CD4-positive, alpha-beta T cell treated with Interleukin-17A for 4 hours (primary cell): ENCODE measurements around the gene EFNB1.
"Not testable (repeated sequence)": the region's sequence is repeated elsewhere in the genome, so short reads cannot be mapped to it uniquely, and the experiment has no call there.

Experiments used
- DNase-seq: peaks from one replicate; pipeline ENCODE4 v3.0.0-alpha.2; 2020; ENCODE audit warnings: mixed read lengths

Gene EFNB1

DNA sequence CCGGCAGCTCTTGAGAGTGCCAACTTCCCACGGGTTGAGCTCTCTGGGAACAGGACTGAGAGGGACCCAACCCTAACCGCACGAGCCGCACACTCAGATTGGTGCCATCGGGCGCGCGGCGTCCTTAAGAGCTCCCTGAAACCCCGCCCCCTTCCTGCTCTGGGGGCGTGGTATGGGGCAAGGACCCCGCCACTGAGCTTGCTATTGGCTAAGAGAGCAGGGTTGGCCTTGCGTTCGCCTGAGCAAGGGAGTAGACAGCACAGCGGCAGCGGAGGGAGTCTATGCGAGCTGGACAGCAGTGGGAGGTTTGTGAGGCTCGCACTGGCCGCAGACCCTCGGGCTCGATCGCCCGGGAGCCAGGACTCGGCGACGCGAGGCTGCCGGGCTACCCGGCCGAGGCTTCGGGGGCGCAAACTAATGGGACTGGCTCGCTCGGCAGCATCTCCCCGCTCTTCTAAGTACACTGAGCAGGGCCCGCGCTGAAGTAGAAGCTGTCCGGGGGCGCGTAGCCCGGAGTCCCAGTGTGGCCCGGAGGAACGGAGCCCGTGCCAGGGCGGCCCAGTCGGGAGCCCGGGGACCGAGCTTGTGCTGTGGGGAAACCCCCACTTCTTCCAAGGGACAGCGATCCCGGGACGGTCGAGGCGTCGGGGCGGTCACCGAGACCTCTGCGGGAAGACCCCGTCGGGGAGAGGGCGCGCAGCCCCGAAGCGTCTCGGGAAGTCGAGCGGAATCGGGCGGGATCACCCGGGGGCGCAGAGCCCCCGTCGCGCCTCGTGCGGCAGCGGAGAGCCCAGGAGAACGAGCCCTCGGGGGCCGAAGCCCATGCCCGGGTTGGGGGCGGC, at the start of gene EFNB1:
Gene EFNB1, plus strand, starts transcription at position 282 of the 842 bp plus-strand sequence. CDS start 756 bp downstream, outside the sequence.
- DNase-seq = peak; percentile 85

DNA sequence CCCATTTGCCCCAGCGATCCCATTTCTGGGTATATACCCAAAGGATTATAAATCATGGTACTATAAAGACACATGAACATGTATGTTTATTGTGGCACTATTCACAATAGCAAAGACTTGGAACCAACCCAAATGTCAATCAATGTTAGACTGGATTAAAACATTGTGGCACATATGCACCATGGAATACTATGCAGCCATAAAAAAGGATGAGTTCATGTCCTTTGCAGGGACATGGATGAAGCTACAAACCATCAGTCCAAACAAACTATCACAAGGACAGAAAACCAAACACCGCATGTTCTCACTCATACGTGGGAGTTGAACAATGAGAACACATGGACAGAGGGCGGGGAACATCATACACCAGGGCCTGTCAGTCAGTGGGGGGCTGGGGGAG, 47.5 kb upstream of the EFNB1 start:
- DNase-seq = not testable (repeated sequence)

- no peak for DNase-seq
Observed at GRCh38 chrX:68784816-68785215, 44.0 kb upstream of the EFNB1 start.

DNA sequence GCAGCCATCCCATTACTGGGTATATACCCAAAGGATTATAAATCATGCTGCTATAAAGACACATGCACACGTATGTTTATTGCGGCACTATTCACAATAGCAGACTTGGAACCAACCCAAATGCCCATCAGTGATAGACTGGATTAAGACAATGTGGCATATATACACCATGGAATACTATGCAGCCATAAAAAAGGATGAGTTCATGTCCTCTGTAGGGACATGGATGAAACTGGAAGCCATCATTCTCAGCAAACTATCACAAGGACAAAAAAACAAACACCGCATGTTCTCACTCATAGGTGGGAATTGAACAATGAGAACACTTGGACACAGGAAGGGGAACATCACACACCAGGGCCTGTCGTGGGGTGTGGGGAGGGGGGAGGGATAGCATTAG, 42.2 kb upstream of the EFNB1 start:
- not testable (repeated sequence) for DNase-seq

DNA sequence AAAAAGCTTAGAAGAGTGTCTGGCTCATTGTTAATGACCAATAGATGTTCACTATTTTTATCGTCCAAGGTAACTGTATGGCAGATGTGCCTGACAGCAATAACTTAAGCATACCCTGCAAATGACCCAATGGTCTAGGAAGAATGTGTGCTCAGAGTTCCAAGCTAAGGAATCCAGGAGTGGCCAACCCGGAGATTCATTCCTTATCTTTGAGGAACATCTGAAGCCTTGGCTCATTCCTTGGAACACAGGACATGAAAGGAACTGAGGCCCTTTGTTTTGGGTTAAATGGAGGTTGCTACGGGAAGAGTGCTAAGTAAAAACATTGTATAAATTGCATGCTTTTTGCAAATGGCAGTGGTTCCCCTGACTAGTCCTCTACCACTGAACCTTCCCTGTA, 38.9 kb upstream of the EFNB1 start:
- DNase-seq = no peak

GRCh38 chrX:68792083-68792482, 36.7 kb upstream of the EFNB1 start:
- no peak for DNase-seq

DNA sequence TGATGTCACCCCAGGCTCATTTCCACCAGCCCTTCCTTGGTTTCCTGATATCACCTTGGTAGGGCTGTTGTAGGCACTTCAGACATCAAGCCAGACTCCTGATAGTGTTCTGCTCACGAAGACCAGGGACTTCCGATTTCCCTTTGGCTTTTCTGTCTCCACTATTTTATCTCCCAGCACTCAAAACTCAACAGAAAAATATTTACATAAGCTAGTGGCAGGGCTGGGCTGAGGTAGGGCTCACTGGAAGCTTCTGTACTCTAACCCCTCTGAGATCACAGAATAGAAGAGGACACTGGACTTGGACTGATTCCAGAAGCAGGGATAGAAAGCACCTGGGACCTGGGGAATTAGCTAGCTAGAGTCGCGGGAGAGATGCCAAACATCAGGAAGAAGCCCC, 34.4 kb upstream of the EFNB1 start:
- DNase-seq = no peak

DNA sequence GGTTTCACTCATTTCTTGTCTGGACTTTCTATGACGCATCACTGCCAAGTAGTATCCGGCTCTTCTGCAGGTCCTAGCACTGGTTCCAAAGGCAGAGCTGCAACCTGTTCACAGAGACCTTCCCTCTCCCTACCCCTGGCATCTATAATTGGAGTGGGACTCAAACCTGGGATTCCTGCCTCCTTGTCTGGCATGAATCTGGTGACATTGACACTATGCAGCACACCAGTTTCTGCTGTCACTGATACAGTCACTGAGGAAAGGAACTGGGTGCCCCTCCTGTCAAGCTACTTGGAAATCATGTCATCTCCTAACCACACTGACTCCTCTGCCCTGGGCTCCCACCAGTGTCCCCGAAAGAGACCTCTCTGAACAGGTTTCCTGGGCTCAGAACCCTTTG, 33.1 kb upstream of the EFNB1 start:
- no peak for DNase-seq

DNA sequence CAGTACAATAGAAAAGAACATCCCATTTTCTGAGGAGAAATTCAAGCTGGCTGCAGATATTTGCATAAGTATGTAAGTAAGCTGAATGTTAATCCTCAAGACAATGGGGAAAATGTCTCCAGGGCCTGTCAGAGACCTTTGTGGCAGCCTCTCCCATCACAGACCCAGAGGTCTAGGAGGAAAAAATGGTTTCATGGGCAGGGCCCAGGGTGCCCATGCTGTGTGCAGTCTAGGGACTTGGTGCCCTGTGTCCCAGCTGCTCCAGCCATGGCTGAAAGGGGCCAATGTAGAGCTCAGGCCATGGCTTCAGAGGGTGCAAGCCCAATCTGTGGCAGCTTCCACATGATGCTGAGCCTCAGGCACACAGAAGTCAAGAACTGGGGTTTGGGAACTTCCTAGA, 30.4 kb upstream of the EFNB1 start:
- DNase-seq = not testable (repeated sequence)

DNA sequence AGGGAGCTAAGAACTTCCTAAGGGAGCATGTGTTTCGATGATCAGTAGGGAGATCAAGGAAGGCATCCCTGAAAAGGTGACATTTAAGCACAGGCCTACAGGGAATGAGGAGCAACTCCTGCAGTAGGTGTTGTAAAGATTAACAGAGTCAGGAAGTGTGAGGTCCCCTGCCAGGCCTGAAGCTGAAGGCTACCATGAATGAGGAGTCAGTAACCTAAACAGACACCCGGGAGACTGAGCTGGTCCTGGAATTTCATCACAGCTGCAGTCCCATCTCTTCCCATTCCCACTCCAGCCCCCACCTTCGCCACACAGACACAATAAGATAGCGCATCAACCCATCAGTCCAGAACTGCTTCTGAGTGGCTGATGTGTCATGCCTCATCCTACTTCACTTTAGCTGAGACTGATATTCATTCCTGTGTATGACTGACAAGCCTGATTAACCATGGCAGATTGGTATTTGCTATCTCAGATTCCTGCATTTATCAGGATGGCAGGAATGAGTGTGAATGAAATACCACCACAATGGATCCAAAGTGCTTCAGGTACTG, 27.0 kb upstream of the EFNB1 start:
- DNase-seq = no peak

DNA sequence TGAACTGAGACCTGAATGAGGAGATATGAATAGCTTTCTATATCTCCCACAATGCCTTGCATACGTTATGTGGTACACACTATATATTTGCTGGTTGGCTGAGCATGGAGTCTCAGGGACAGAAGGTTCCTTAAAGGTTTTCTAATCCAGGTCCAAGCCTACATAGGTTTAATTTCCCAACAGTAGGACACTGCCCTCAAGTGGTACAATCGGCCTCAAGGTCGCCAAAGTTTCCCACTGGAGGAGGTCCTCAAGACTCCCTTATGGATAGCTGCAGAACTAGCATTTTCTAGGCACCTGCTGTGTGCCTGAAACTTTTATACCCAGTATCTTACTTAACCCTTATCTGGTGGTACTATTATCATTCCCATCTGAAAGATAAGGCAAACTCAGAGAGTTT, 21.0 kb upstream of the EFNB1 start:
- no peak for DNase-seq

- no peak for DNase-seq
Observed at GRCh38 chrX:68808686-68809357, 20.0 kb upstream of the EFNB1 start.

- DNase-seq = no peak
Observed at GRCh38 chrX:68820476-68821110, 8.2 kb upstream of the EFNB1 start.

DNA sequence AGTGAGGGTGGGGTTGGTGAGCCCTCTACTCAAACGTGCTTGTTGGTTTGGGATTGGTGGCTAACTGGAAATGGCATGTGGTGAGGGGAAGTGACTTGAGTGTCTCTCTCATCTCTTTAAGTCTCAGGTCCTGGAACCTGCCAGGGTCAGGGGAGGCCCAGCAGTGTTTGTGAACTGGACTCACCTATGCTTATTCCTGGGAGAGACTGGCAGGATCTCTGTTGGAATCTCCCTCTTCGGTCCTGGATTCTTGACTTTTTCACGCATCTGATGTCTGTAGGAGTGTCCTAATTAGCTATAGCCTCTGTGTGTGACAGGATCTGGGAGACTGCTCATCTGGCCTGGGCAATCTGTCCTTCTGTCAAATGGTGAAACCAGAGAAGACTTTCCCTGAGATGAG, 7.2 kb upstream of the EFNB1 start:
- DNase-seq = no peak

DNA sequence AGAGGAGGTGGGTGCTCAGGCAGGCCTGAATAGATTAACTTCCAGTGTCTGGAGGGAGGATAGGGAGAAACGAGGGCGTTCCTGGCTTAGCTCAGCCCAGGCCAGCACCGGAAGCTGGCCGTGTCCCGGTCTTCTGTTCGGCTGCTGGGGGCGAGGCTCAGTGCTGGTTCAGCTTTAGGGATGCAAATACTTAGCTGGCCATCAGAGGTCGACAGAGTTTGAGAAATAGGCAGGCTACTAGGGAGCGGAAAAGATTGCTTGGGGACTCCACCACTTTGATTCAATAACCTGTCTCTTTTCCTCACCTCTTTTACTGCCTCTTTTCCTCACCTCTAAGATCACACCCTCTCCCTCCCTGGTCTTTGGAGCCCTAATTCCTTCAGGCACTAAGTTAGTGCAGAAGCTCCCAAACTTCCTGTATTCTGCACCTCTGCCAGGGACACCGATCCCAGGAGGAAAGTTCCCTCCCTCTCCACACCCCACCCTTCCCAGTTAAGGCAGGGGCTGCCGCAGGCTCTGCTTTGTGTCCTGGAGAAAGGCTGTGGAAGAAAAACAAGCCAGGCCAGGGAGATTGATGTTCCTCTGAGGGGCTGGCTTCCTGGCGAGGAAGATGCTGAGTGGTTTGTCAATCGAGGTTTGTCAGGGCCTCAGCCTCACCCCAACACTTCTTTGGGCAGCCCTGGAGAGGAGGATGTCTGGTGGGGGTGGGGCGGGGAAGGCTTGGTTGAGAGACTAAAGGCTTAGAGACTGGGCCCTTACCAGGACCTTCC, 6.0 kb upstream of the EFNB1 start:
- peak; percentile 19 for DNase-seq

GRCh38 chrX:68823413-68824151, 5.2 kb upstream of the EFNB1 start:
- DNase-seq = no peak

GRCh38 chrX:68824152-68824433, 4.7 kb upstream of the EFNB1 start:
- no peak for DNase-seq

- DNase-seq = no peak
Observed at GRCh38 chrX:68824565-68825125, 4.2 kb upstream of the EFNB1 start.

DNA sequence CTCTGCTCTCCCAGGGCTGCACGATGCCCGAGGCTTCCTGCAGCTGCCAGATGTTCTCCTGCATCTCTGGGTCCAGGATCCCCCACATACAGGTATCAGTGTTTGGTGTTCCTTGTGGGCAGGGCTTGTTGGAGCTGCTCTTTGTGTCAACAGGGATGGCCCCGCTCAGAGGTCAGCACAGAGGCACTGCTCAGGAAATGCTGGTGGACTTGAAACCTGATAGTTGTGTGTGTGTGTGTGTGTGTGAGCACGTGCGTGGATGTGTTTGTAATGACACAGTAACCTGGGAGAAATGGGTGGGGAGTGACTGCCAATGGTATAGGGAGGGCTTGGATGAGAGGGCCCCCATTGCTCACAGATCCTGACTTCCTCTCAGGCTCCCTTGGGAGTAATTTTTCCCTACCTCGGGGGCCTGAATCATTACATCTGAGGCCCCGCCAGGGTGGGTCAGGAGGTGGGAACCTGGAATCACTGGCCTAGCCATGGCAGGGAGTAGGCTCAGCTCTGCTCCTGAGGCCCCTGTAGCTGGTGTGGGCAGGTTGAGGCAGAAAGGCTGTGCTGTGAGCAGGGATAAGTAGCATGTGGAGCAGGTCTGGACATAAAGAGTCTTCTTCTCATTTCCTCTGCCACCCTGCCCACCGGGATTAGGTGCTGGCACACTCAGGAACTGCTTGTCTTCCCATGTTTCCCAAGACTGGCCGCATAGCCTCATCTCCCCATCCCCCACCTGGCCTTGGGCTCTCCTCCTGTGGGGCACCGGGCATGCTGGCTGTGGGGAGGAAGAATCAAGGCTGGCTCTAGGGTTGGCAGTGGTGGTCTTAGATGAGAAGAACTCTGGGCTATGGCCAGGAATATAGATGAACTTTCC, 2.5 kb upstream of the EFNB1 start:
- DNase-seq = no peak

DNA sequence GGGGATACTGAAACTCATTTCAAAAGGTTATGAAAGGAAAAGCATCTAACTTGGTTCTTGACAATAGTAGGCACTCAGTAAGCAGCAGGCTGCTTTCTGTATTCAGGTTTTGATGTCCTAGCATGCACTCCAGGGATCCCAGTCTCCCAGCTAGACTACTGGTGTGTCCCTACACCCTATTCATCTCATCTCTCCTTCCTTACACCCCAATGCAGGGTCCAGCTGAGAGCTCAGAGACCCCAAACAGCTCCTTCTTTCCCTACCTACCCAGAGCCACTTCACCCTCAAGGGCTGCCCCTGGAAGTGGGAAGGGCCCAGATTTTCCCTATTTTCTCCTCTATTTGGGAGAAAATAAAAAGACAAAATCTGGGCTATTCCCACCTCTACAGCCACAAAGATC, 1.6 kb upstream of the EFNB1 start:
- no peak for DNase-seq
